ENCODE results near the gene S100PBP.
"Not testable (repeated sequence)": the region's sequence is repeated elsewhere in the genome, so short reads cannot be mapped to it uniquely, and the experiment has no call there.

Gene S100PBP

GRCh38 chr1:32902535-32902920 is 85.1 kb downstream of the S100PBP start:
- H3K79me2 ChIP-seq (ENCODE audit: insufficient read depth, low read length), result no peaks in the 10 kb centered on the region
- H3K9me3 ChIP-seq (ENCODE audit: insufficient read depth, low read depth, low read length), result no peaks in the 10 kb centered on the region
- peaks cover 29% of the 10 kb centered on the region for H3K27me3 ChIP-seq (ENCODE audit: insufficient read depth, low read length, poor library complexity, severe bottlenecking)
- H3K4me1 ChIP-seq (ENCODE audit: insufficient read depth, low read length, poor library complexity, severe bottlenecking), result no peaks in the 10 kb centered on the region
- H3K36me3 ChIP-seq (ENCODE audit: insufficient read depth, low read length), result no peaks in the 10 kb centered on the region
- H3K4me3 ChIP-seq (ENCODE audit: low read length, poor library complexity, severe bottlenecking), result no peak overlapping the region
- H3K9ac ChIP-seq (ENCODE audit: low read depth, low read length, poor library complexity, severe bottlenecking), result no peak overlapping the region
- H3F3A ChIP-seq (ENCODE audit: low read depth), result no peaks in the 10 kb centered on the region
- H2AFZ ChIP-seq (ENCODE audit: low read length), result no peak overlapping the region
- no peak overlapping the region for H3K4me2 ChIP-seq (ENCODE audit: low read depth, low read length, poor library complexity, severe bottlenecking)
- TF ChIP-seq, protein P1, sequence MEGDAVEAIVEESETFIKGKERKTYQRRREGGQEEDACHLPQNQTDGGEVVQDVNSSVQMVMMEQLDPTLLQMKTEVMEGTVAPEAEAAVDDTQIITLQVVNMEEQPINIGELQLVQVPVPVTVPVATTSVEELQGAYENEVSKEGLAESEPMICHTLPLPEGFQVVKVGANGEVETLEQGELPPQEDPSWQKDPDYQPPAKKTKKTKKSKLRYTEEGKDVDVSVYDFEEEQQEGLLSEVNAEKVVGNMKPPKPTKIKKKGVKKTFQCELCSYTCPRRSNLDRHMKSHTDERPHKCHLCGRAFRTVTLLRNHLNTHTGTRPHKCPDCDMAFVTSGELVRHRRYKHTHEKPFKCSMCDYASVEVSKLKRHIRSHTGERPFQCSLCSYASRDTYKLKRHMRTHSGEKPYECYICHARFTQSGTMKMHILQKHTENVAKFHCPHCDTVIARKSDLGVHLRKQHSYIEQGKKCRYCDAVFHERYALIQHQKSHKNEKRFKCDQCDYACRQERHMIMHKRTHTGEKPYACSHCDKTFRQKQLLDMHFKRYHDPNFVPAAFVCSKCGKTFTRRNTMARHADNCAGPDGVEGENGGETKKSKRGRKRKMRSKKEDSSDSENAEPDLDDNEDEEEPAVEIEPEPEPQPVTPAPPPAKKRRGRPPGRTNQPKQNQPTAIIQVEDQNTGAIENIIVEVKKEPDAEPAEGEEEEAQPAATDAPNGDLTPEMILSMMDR (conservative IDR thresholded peaks at IDR 0.05; ENCODE audit: low read length), result no peak
- no peak for TF ChIP-seq EZH2phosphoT487 (IDR thresholded peaks at IDR 0.05; ENCODE audit: borderline replicate concordance)
- H3K9me2 ChIP-seq (replicated peaks; ENCODE audit: low read depth, low read length), result no peaks in the 10 kb centered on the region
- no peaks in the 10 kb centered on the region for H4K20me1 ChIP-seq (ENCODE audit: insufficient read depth, low read length, poor library complexity, severe bottlenecking)

- peaks cover 28% of the 10 kb centered on the region for H3K27me3 ChIP-seq (ENCODE audit: insufficient read depth, low read length, poor library complexity, severe bottlenecking)
Observed at GRCh38 chr1:32903991-32904785, 86.7 kb downstream of the S100PBP start.

DNA sequence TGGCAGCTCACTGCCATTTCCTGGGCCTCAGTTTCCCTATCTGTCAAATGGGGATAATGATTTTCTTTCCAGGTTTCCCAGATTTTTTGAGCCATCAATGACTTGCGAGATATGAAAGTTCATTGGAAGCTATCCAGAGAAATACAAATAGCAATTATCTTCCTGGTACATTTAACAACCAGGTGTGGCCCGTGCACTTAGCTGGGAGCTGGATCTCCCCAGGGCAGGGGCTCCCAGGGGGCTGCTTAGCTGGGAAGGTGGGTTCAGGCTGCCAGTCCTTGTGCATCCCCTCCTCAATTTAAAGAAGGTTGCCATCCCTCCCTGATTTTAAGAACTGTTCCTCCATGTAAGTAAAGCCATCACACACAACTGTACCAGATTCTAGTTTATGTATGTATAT is 87.3 kb downstream of the S100PBP start:
- H3K36me3 ChIP-seq (ENCODE audit: insufficient read depth, low read length), result no peaks in the 10 kb centered on the region
- TF ChIP-seq EZH2phosphoT487 (IDR thresholded peaks at IDR 0.05; ENCODE audit: borderline replicate concordance), result no peak
- H4K20me1 ChIP-seq (ENCODE audit: insufficient read depth, low read length, poor library complexity, severe bottlenecking), result no peaks in the 10 kb centered on the region
- no peaks in the 10 kb centered on the region for H3F3A ChIP-seq (ENCODE audit: low read depth)
- no peak overlapping the region for H3K9ac ChIP-seq (ENCODE audit: low read depth, low read length, poor library complexity, severe bottlenecking)
- H3K9me2 ChIP-seq (replicated peaks; ENCODE audit: low read depth, low read length), result no peaks in the 10 kb centered on the region
- no peak overlapping the region for H3K4me2 ChIP-seq (ENCODE audit: low read depth, low read length, poor library complexity, severe bottlenecking)
- H3K79me2 ChIP-seq (ENCODE audit: insufficient read depth, low read length), result no peaks in the 10 kb centered on the region
- H3K9me3 ChIP-seq (ENCODE audit: insufficient read depth, low read depth, low read length), result no peaks in the 10 kb centered on the region
- H3K27me3 ChIP-seq (ENCODE audit: insufficient read depth, low read length, poor library complexity, severe bottlenecking), result peaks cover 22% of the 10 kb centered on the region
- H3K4me3 ChIP-seq (ENCODE audit: low read length, poor library complexity, severe bottlenecking), result no peak overlapping the region
- H3K4me1 ChIP-seq (ENCODE audit: insufficient read depth, low read length, poor library complexity, severe bottlenecking), result no peaks in the 10 kb centered on the region
- no peak overlapping the region for H2AFZ ChIP-seq (ENCODE audit: low read length)

More at GRCh38 chr1:32903991-32904785, 86.7 kb downstream of the S100PBP start:
- Histone ChIP-seq H3K9me2 (replicated peaks; ENCODE audit: low read depth, low read length) (no peaks in the 10 kb centered on the region), H3K79me2 (ENCODE audit: insufficient read depth, low read length) (no peaks in the 10 kb centered on the region), H3K4me1 (ENCODE audit: insufficient read depth, low read length, poor library complexity, severe bottlenecking) (no peaks in the 10 kb centered on the region), H3K9me3 (ENCODE audit: insufficient read depth, low read depth, low read length) (no peaks in the 10 kb centered on the region), H3K4me3 (ENCODE audit: low read length, poor library complexity, severe bottlenecking) (no peak overlapping the region), H4K20me1 (ENCODE audit: insufficient read depth, low read length, poor library complexity, severe bottlenecking) (no peaks in the 10 kb centered on the region), H3F3A (ENCODE audit: low read depth) (no peaks in the 10 kb centered on the region), H2AFZ (ENCODE audit: low read length) (no peak overlapping the region), H3K9ac (ENCODE audit: low read depth, low read length, poor library complexity, severe bottlenecking) (no peak overlapping the region), H3K36me3 (ENCODE audit: insufficient read depth, low read length) (no peaks in the 10 kb centered on the region), H3K4me2 (ENCODE audit: low read depth, low read length, poor library complexity, severe bottlenecking) (no peak overlapping the region)
- no peak for TF ChIP-seq EZH2phosphoT487 (IDR thresholded peaks at IDR 0.05; ENCODE audit: borderline replicate concordance)
- TF ChIP-seq, protein P1 (conservative IDR thresholded peaks at IDR 0.05; ENCODE audit: low read length), result no peak

- not testable (repeated sequence) for H2AFZ ChIP-seq (ENCODE audit: low read length); H3F3A ChIP-seq (ENCODE audit: low read depth); H3K9ac ChIP-seq (ENCODE audit: low read depth, low read length, poor library complexity, severe bottlenecking); H3K79me2 ChIP-seq (ENCODE audit: insufficient read depth, low read length); H3K4me1 ChIP-seq (ENCODE audit: insufficient read depth, low read length, poor library complexity, severe bottlenecking); H3K4me2 ChIP-seq (ENCODE audit: low read depth, low read length, poor library complexity, severe bottlenecking); H3K9me3 ChIP-seq (ENCODE audit: insufficient read depth, low read depth, low read length); H3K36me3 ChIP-seq (ENCODE audit: insufficient read depth, low read length); H3K9me2 ChIP-seq (replicated peaks; ENCODE audit: low read depth, low read length); H4K20me1 ChIP-seq (ENCODE audit: insufficient read depth, low read length, poor library complexity, severe bottlenecking); H3K4me3 ChIP-seq (ENCODE audit: low read length, poor library complexity, severe bottlenecking)
- peaks cover 16% of the 10 kb centered on the region for H3K27me3 ChIP-seq (ENCODE audit: insufficient read depth, low read length, poor library complexity, severe bottlenecking)
Observed at GRCh38 chr1:32905588-32905987, 88.1 kb downstream of the S100PBP start.

Data from Loucy (cell line).